GM12878 (cell line): ENCODE results near the gene ETHE1. TPM values are rescaled to one million over a fixed set of nuclear protein-coding genes. Genes with fewer than 3 reads are reported as not detected.

Experiments used
- ATAC-seq: fragments of 200-7000 bp; cut with Tn5 transposase; 3 replicates; pipeline ENCODE4 v1.9.1; 2020; ENCODE audit warnings: mild to moderate bottlenecking, moderate library complexity
- Bru-seq: library from RNA; stranded (reverse); fragments of 400-500 nt; gene quantifications from one replicate; lab custom pipeline; 2021; lab: Mats Ljungman, UMichigan
- BruChase-seq, 2 experiments: library from RNA; stranded (reverse); fragments of 400-500 nt; gene quantifications; one replicate each; lab custom pipeline; 2021; lab: Mats Ljungman, UMichigan
- BruUV-seq: library from RNA; stranded (reverse); fragments of 400-500 nt; replicated peaks from 2 replicates; lab custom pipeline; 2021; lab: Mats Ljungman, UMichigan
- CTCF ChIA-PET: fragments of 300-600 bp; sonication (Branson Sonifier 250); formaldehyde crosslinking; extraction: SDS; loops from one replicate; lab custom pipeline; 2021; ENCODE audit warnings: inconsistent platforms; lab: Yijun Ruan, JAX
- POLR2A ChIA-PET: fragments of 350-600 bp; formaldehyde crosslinking; extraction: SDS; loops from one replicate; lab custom pipeline; 2021; ENCODE audit warnings: inconsistent platforms; lab: Charles Lee
- RAD21 ChIA-PET: fragments of 300-600 bp; sonication (Branson Sonifier 250); formaldehyde crosslinking; loops from one replicate; lab custom pipeline; 2023; ENCODE audit warnings: antibody characterized with exemption; ENCODE audit not compliant: unreplicated experiment; lab: Charles Lee
- SMC1A ChIA-PET: fragments of 300-600 bp; sonication (Branson Sonifier 250); formaldehyde crosslinking; loops from one replicate; lab custom pipeline; 2023; ENCODE audit not compliant: unreplicated experiment, uncharacterized antibody; lab: Charles Lee
- DNase-seq: peaks from one replicate; pipeline ENCODE4 v3.0.0-alpha.2; 2011; ENCODE audit warnings: low read depth, low spot score
- FAIRE-seq: peaks from 3 replicates; lab custom pipeline; 2011; peaks lifted over from hg19 to GRCh38; lab: Jason Lieb, UNC
- H2AFZ ChIP-seq: 2 replicates; pipeline ENCODE4 v1.6.0; 2011; ENCODE audit warnings: low read depth, low read length, control low read depth; ENCODE audit not compliant: control insufficient read depth
- H3K27ac ChIP-seq: 2 replicates; pipeline ENCODE4 v1.5.1; 2011; ENCODE audit warnings: control low read depth; ENCODE audit not compliant: control insufficient read depth, insufficient read depth
- H3K27me3 ChIP-seq, 2 experiments: replicated peaks in 1 of 2; 2 replicates each; pipeline versions ENCODE4 v1.6.0 to v1.6.1; 2011; ENCODE audit warnings: low read length in 1 of 2; ENCODE audit not compliant: control insufficient read depth in 2 of 2, insufficient read depth in 2 of 2
- H3K36me3 ChIP-seq, 2 experiments: 2 replicates each; pipeline ENCODE4 v1.5.1; 2011; ENCODE audit warnings: low read length in 1 of 2; ENCODE audit not compliant: control insufficient read depth in 2 of 2, insufficient read depth in 2 of 2
- H3K4me1 ChIP-seq: 2 replicates; pipeline ENCODE4 v1.6.1; 2011; ENCODE audit warnings: mild to moderate bottlenecking, low read length, moderate library complexity, mixed read lengths; ENCODE audit not compliant: control insufficient read depth, insufficient read depth
- H3K4me2 ChIP-seq: 2 replicates; pipeline ENCODE4 v1.6.0; 2011; ENCODE audit warnings: control low read depth; ENCODE audit not compliant: control insufficient read depth, insufficient read depth
- H3K4me3 ChIP-seq: fragments of 200-600 bp; sonication (generic); 2 replicates; pipeline ENCODE4 v1.5.1; 2016
- H3K79me2 ChIP-seq: 2 replicates; pipeline ENCODE4 v1.6.0; 2011; ENCODE audit warnings: low read length; ENCODE audit not compliant: control insufficient read depth, insufficient read depth
- H3K9ac ChIP-seq: 2 replicates; pipeline ENCODE4 v1.8.0; 2011; ENCODE audit warnings: low read length, control low read depth, mixed read lengths; ENCODE audit not compliant: control insufficient read depth, insufficient read depth
- H3K9me3 ChIP-seq: replicated peaks from 3 replicates; pipeline ENCODE4 v1.5.1; 2011; ENCODE audit warnings: mild to moderate bottlenecking, low read length; ENCODE audit not compliant: control insufficient read depth, insufficient read depth
- H4K20me1 ChIP-seq: 2 replicates; pipeline ENCODE4 v1.6.0; 2011; ENCODE audit not compliant: control insufficient read depth, insufficient read depth
- CREB1 ChIP-seq: IDR thresholded peaks from 2 replicates; pipeline ENCODE4 v1.6.1; 2012; ENCODE audit warnings: low read depth, mild to moderate bottlenecking, inconsistent platforms
- EED ChIP-seq: sonication (generic); IDR thresholded peaks from 2 replicates; pipeline ENCODE4 v1.6.1; 2016; ENCODE audit warnings: antibody characterized with exemption, low read depth
- EP300 ChIP-seq, 2 experiments: fragments of 150-350 bp in 1 of 2; IDR thresholded peaks; 2 replicates each; pipeline ENCODE4 v1.6.1; 2011 to 2012; ENCODE audit warnings: low read depth in 2 of 2, low read length in 2 of 2, borderline replicate concordance in 1 of 2, improper control_type of control experiment in 1 of 2, inconsistent platforms in 1 of 2; ENCODE audit not compliant: control insufficient read depth in 1 of 2
- FOXM1 ChIP-seq: IDR thresholded peaks from 2 replicates; pipeline ENCODE4 v1.6.1; 2012; ENCODE audit warnings: low read depth, mild to moderate bottlenecking, inconsistent platforms, low read length, moderate library complexity
- IKZF1 ChIP-seq: fragments of 450-650 bp; conservative IDR thresholded peaks from 2 replicates; pipeline ENCODE4 v1.6.1; 2017; ENCODE audit warnings: antibody characterized with exemption, mild to moderate bottlenecking
- MTA3 ChIP-seq: IDR thresholded peaks from 2 replicates; pipeline ENCODE4 v1.6.1; 2012; ENCODE audit warnings: low read length, inconsistent platforms, borderline replicate concordance
- NFYB ChIP-seq: IDR thresholded peaks from 2 replicates; pipeline ENCODE4 v1.6.1; 2011; ENCODE audit warnings: low read depth, mild to moderate bottlenecking, low read length, improper control_type of control experiment, moderate library complexity; ENCODE audit not compliant: insufficient read depth
- NR2C2 ChIP-seq: IDR thresholded peaks from 2 replicates; pipeline ENCODE4 v1.6.1; 2011; ENCODE audit warnings: borderline replicate concordance, low read depth; ENCODE audit not compliant: control insufficient read depth, insufficient read length
- NRF1 ChIP-seq: conservative IDR thresholded peaks from 2 replicates; pipeline ENCODE4 v1.6.1; 2011; ENCODE audit warnings: mild to moderate bottlenecking, low read depth, low read length, improper control_type of control experiment
- POLR2AphosphoS5 ChIP-seq: IDR thresholded peaks from 2 replicates; pipeline ENCODE4 v1.6.1; 2011; ENCODE audit warnings: mild to moderate bottlenecking, low read length, inconsistent platforms
- SMAD1 ChIP-seq: fragments of 450-650 bp; IDR thresholded peaks from 2 replicates; pipeline ENCODE4 v1.6.1; 2018; ENCODE audit warnings: mild to moderate bottlenecking, low read depth; ENCODE audit not compliant: partially characterized antibody
- TAF1 ChIP-seq: IDR thresholded peaks from 2 replicates; pipeline ENCODE4 v1.6.1; 2011; ENCODE audit warnings: mild to moderate bottlenecking, low read depth, low read length, borderline replicate concordance
- WGBS: methylation state at CpG from one replicate; pipeline ENCODE4 v1.1.6; 2016; ENCODE audit warnings: low lambda C conversion rate; ENCODE audit not compliant: insufficient replicate concordance, insufficient coverage; ENCODE audit errors: missing lambda C conversion rate; 5-methylcytosine and 5-hydroxymethylcytosine counted together
- in situ Hi-C: fragments of 300-500 bp; cut with MboI; formaldehyde crosslinking; loops from 9 replicates; pipeline ENCODE4 v1.14.3; 2018; ENCODE audit warnings: mixed read lengths
- intact Hi-C: fragments of 100-400 bp; cut with micrococcal nuclease; formaldehyde crosslinking; loops from one replicate; pipeline ENCODE4 v1.14.2; 2022; ENCODE audit not compliant: unreplicated experiment
- long read RNA-seq, 2 experiments: library from polyadenylated mRNA; unstranded; transcript quantifications; one replicate each; pipeline ENCODE4 v2.0.0, GENCODE V29; 2019 to 2020
- polyA minus RNA-seq, 3 experiments: library from RNA; depleted of rRNA, polyadenylated mRNA; stranded (reverse); fragments of >200 nt; gene quantifications; 2 replicates each; pipeline ENCODE4 v1.2.3, GENCODE V29; 2011
- polyA plus RNA-seq, 11 experiments: library from polyadenylated mRNA; depleted of rRNA in 4 of 11; unstranded in 6 of 11; stranded (reverse) in 5 of 11; fragments of >200 nt; fragmentation: Nextera tagmentation in 4 of 11; fragmentation: Illumina TruSeq in 1 of 11; extraction: Ambion mirVana in 4 of 11; extraction: Trizol in 1 of 11; gene quantifications; 1 replicate in 1 of 11; 2 replicates in 10 of 11; pipeline versions ENCODE4 v1.2.1 to v1.2.3, GENCODE V29; 2011 to 2016; ENCODE audit warnings: inconsistent platforms in 2 of 11, missing spikeins in 2 of 11, low read depth in 1 of 11
- total RNA-seq, 4 experiments: library from RNA; depleted of rRNA in 3 of 4; stranded (reverse); fragments of >200 nt in 3 of 4; fragmentation: Illumina TruSeq in 1 of 4; extraction: Trizol in 1 of 4; gene quantifications; 2 replicates each; pipeline versions ENCODE4 v1.2.1 to v1.2.3, GENCODE V29; 2013 to 2021
- TF ChIP-seq, protein P1 (sequence below): fragments of 450-650 bp; IDR thresholded peaks from 2 replicates; pipeline ENCODE4 v1.6.1; 2017; ENCODE audit warnings: low read depth, mild to moderate bottlenecking, moderate library complexity

Gene ETHE1, protein sequence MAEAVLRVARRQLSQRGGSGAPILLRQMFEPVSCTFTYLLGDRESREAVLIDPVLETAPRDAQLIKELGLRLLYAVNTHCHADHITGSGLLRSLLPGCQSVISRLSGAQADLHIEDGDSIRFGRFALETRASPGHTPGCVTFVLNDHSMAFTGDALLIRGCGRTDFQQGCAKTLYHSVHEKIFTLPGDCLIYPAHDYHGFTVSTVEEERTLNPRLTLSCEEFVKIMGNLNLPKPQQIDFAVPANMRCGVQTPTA
- 23.8 and 26.5 TPM in 2 replicates for total RNA-seq (2013; cell fraction: nucleolus; rRNA removed)
- total RNA-seq (2014; rRNA removed) (102 and 103 TPM in 2 replicates), total RNA-seq (2014; rRNA removed; fragmentation: Illumina TruSeq; extraction: Trizol) (39.6 and 45.0 TPM in 2 replicates), total RNA-seq (2021) (59.8 and 67.4 TPM in 2 replicates), polyA plus RNA-seq (2011; rRNA removed) (98.4 and 155 TPM in 2 replicates), polyA plus RNA-seq (2014; fragmentation: Illumina TruSeq; extraction: Trizol) (46.4 and 53.8 TPM in 2 replicates), polyA plus RNA-seq (2014; fragmentation: Nextera tagmentation; extraction: Ambion mirVana) (10 to 100 TPM; 22.1 to 40.7 TPM), polyA plus RNA-seq (2014; rRNA removed) (118 and 134 TPM in 2 replicates), polyA plus RNA-seq (2016; fragmentation: Nextera tagmentation; extraction: Ambion mirVana) (10 to 100 TPM; 50.0 to 51.5 TPM), polyA minus RNA-seq (2011; rRNA and poly(A)+ RNA removed) (158 and 168 TPM in 2 replicates), Bru-seq, nascent RNA (percentile 58 among the genes with signal in this experiment), BruChase-seq, experiment 1, labeled RNA remaining after a 6-hour chase (percentile 56 among the genes with signal in this experiment), BruChase-seq, experiment 2, labeled RNA remaining after a 2-hour chase (percentile 56 among the genes with signal in this experiment)
- polyA plus RNA-seq (2011; ENCODE audit: low read depth): 25.7 TPM
- polyA plus RNA-seq (2011; cell fraction: cytosol; rRNA removed): 227 and 251 TPM in 2 replicates
- polyA plus RNA-seq (2011; cell fraction: nucleus; rRNA removed): 190 and 327 TPM in 2 replicates
- polyA plus RNA-seq (2012): 62.8 and 80.9 TPM in 2 replicates
- polyA minus RNA-seq (2011; cell fraction: cytosol; rRNA and poly(A)+ RNA removed): 33.6 and 51.7 TPM in 2 replicates
- 44.9 and 61.4 TPM in 2 replicates for polyA minus RNA-seq (2011; cell fraction: nucleus; rRNA and poly(A)+ RNA removed)
- long read RNA-seq, experiment 1, transcript ETHE1-201 (7 exons, 963 nt): major isoform, 31 of 35 reads
- long read RNA-seq, experiment 1, partial matches to known transcripts: 1 of 35 reads
- long read RNA-seq, experiment 1, other reads (novel, unspliced or antisense): 3 of 35 reads
- long read RNA-seq, experiment 2, transcript ETHE1-201 (7 exons, 963 nt): major isoform, 72 of 86 reads
- long read RNA-seq, experiment 2, partial matches to known transcripts: 2 of 86 reads
- long read RNA-seq, experiment 2, other reads (novel, unspliced or antisense): 10 of 86 reads

DNA sequence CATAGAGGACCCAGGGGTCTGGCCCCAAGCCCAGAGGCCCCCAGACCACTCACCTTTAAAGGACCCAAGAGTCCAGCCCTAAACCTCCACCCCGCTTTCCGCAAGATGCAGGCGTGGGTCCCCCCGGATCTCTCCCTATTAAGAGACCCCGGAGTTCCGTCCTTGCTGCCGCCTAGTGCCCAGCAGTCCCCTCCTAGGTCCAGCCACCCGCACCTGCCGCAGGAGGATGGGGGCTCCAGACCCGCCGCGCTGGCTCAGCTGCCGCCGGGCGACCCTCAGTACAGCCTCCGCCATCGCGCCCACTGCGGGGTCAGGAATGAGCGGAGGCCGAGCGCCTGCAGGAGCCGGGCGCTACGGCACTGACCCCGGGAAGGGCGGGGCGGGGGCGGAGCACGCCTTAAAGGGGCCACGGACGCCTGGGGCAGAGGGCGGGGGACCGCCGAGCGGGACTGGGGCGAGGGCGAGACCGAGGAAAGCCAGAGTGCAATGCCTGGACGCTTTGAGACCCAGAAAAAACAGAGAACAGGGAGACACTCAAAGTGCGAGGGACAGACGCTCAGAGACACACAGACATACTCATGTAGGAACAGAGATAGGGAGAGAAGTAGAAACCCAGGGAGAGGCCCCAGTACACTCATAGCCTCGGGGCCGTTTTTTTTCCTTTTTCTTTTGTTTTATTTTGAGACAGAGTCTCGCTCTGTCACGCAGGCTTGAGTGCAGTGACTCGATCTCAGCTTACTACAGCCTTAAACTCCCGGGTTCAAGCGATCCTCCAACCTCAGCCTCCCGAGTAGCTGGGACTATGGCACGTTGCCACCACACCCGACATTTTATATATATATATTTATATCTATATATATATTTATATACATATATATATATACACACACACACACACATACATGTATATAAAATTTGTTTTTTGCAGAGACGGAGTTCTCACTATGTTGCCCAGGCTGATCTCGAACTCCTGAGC is at the start of gene ETHE1:
ETHE1 (minus strand) TSS at position 318 of the 976 bp plus-strand sequence; CDS start at position 294, 24 bp downstream.
- 4% methylated on average over 48 of the region's 54 CpGs for WGBS
- Histone ChIP-seq H3K36me3 (no peaks in the 10 kb centered on the region), H2AFZ (peak within 1 kb of the TSS; percentile 78), H3K4me1 (peaks cover 3% of the 10 kb centered on the region; the same call in 1 of the 2 replicates), H3K9me3 (no peaks in the 10 kb centered on the region), H3K4me3 (peak within 1 kb of the TSS; percentile 91), H3K9ac (peak within 1 kb of the TSS; percentile 55), H3K79me2 (peaks cover 12% of the 10 kb centered on the region), H4K20me1 (no peaks in the 10 kb centered on the region), H3K27ac (peak within 1 kb of the TSS; percentile 65), H3K4me2 (peak within 1 kb of the TSS; percentile 85), H3K27me3 (no peaks in the 10 kb centered on the region)
- intact Hi-C loops: no loop called here
- in situ Hi-C loops: no loop called here
- peak; percentile 73 for FAIRE-seq
- POLR2A ChIA-PET: interaction anchor here (0.6 to 2.9 kb wide), 7 partner anchors 9 to 302 kb away, joined by 3 to 13 read pairs (median 6); partner anchors contain the start of genes IRGQ, PHLDB3 and ZNF576
- ATAC-seq: peak; percentile 95
- CTCF ChIA-PET: interaction anchor here (1.2 to 4.8 kb wide), 4 partner anchors 9 to 80 kb away, joined by 3 to 37 read pairs (median 6); partner anchors contain the start of genes IRGQ and ZNF576
- SMC1A ChIA-PET: interaction anchor here (1.1 to 2.2 kb wide), 5 partner anchors 9 to 80 kb away, joined by 3 to 9 read pairs (median 7); no protein-coding TSS in a partner anchor
- no TSS peak for BruUV-seq
- RAD21 ChIA-PET: interaction anchor here (0.6 to 3.5 kb wide), 6 partner anchors 11 to 258 kb away, joined by 3 to 23 read pairs (median 3); no protein-coding TSS in a partner anchor
- no peak for DNase-seq
- TF ChIP-seq POLR2AphosphoS5 (peak; percentile 74; the same call in 1 of the 2 replicates), IKZF1 (peak; percentile 67; the same call in 1 of the 2 replicates), EP300 (IDR thresholded peaks at IDR 0.05; ENCODE audit: borderline replicate concordance in 1 of 2, control insufficient read depth in 1 of 2, low read depth in 2 of 2, low read length in 2 of 2) (no peak), FOXM1 (no peak), NFYB (no peak), TAF1 (peak; percentile 68; the same call in 1 of the 2 replicates), MTA3 (no peak), EED (no peak), NR2C2 (no peak), SMAD1 (no peak), CREB1 (0 out of 2 replicates have a peak, but pooled peaks have one; percentile 38), NRF1 (no peak)
- TF ChIP-seq, protein P1, sequence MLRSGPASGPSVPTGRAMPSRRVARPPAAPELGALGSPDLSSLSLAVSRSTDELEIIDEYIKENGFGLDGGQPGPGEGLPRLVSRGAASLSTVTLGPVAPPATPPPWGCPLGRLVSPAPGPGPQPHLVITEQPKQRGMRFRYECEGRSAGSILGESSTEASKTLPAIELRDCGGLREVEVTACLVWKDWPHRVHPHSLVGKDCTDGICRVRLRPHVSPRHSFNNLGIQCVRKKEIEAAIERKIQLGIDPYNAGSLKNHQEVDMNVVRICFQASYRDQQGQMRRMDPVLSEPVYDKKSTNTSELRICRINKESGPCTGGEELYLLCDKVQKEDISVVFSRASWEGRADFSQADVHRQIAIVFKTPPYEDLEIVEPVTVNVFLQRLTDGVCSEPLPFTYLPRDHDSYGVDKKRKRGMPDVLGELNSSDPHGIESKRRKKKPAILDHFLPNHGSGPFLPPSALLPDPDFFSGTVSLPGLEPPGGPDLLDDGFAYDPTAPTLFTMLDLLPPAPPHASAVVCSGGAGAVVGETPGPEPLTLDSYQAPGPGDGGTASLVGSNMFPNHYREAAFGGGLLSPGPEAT: peak; percentile 85; the same call in 1 of the 2 replicates
